Muscle of leg (tissue), 11 donors: Measurements from ENCODE around the gene THRB. TPM values are rescaled to one million over a fixed set of nuclear protein-coding genes. Genes with fewer than 3 reads are reported as not detected.

Experiments
- DNase-seq: peaks from one replicate; pipeline ENCODE4 v3.0.0; 2013
- H3K27ac ChIP-seq: one replicate; pipeline ENCODE4 v1.5.1; 2013; ENCODE audit warnings: mild to moderate bottlenecking, low read length, control low read depth
- H3K27me3 ChIP-seq: one replicate; pipeline ENCODE4 v1.6.1; 2013; ENCODE audit warnings: low read length; ENCODE audit not compliant: control insufficient read depth, insufficient read depth
- H3K36me3 ChIP-seq: one replicate; pipeline ENCODE4 v1.6.1; 2013; ENCODE audit warnings: low read length; ENCODE audit not compliant: control insufficient read depth, insufficient read depth
- H3K4me1 ChIP-seq: one replicate; pipeline ENCODE4 v1.6.1; 2013; ENCODE audit warnings: low read length; ENCODE audit not compliant: control insufficient read depth, insufficient read depth
- H3K4me3 ChIP-seq: one replicate; pipeline ENCODE4 v1.5.1; 2013; ENCODE audit warnings: low read length, control low read depth
- H3K9me3 ChIP-seq: replicated peaks from 2 replicates; pipeline ENCODE4 v1.6.1; 2013; ENCODE audit warnings: low read depth, low read length; ENCODE audit not compliant: control insufficient read depth
- WGBS: methylation state at CpG from one replicate; pipeline ENCODE4 v1.1.5; 2013; ENCODE audit warnings: missing lambda C conversion rate; ENCODE audit not compliant: insufficient coverage; 5-methylcytosine and 5-hydroxymethylcytosine counted together
- polyA plus RNA-seq, 8 donors: library from polyadenylated mRNA; unstranded; fragments of 120-200 nt; gene quantifications; one replicate each; pipeline versions ENCODE4 v1.2.1 to v1.2.3, GENCODE V29; 2013; ENCODE audit warnings: inconsistent platforms in 1 of 8, low replicate concordance in 1 of 8; ENCODE audit not compliant: insufficient read length in 8 of 8, insufficient read depth in 1 of 8
- total RNA-seq: library from RNA; stranded (reverse); fragments of 120-200 nt; gene quantifications from one replicate; pipeline ENCODE4 v1.2.4, GENCODE V29; 2013

Gene THRB
- total and polyA plus RNA-seq, 9 donors = 0.33 to 3.1 (median 1.7) TPM

DNA sequence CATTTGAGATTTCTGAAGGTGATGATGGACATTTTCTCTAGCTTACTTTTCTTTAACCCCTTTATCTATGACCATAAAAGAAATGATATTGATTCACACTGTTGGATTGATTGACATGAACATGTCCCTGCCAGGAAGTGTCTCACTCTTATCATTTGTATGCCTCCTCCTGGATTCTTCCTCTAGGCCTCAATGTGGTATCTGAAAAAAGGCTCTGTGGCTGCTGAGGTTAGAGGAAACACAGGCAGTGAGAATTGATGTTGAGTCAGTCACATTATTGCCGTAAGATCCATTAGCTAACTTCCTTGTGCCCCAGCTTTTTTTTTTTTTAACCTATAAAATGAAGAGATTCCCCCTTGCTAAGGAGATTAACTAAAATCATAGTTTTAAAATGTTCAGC lies 8.0 kb upstream of the THRB start:
- no CpG with 5 or more reads among the region's 1 CpG for WGBS
- no peak for DNase-seq
- no peak overlapping the region for H3K27ac ChIP-seq

GRCh38 chr3:24500806-24501205 lies 6.2 kb upstream of the THRB start:
- DNase-seq = no peak
- H3K27me3 ChIP-seq = peaks cover 7% of the 10 kb centered on the region
- no peak overlapping the region for H3K4me3 ChIP-seq
- H3K27ac ChIP-seq = no peak overlapping the region
- no CpG with 5 or more reads among the region's 1 CpG for WGBS
- no peaks in the 10 kb centered on the region for H3K36me3 ChIP-seq
- H3K9me3 ChIP-seq = no peaks in the 10 kb centered on the region
- H3K4me1 ChIP-seq = no peaks in the 10 kb centered on the region

More for the DNA sequence above, 8.0 kb upstream of the THRB start:
- no peak overlapping the region for H3K4me3 ChIP-seq
- no peaks in the 10 kb centered on the region for H3K36me3 ChIP-seq
- no peaks in the 10 kb centered on the region for H3K27me3 ChIP-seq
- no peaks in the 10 kb centered on the region for H3K4me1 ChIP-seq
- H3K9me3 ChIP-seq = no peaks in the 10 kb centered on the region

DNA sequence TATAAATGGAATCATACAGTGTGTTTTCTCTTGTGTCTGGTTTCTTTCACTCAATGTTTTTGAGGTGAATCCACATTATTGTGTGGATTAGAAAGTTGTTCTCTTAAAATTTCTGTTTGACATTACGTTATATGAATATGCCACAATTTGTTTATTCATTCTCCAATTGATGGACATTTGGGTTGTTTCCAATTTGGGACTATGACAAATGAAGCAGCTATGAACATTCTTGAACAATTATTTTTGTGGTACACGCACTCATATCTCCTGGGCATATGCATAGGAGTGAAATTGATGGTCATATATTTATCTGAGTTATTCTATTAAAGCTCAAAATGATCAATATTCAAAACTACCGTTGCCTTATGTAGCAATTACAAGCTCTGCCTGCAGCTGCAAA lies 5.3 kb upstream of the THRB start:
- DNase-seq = no peak
- no CpG with 5 or more reads among the region's 3 CpGs for WGBS
- H3K4me3 ChIP-seq = no peak overlapping the region
- peaks cover 3% of the 10 kb centered on the region for H3K4me1 ChIP-seq
- no peak overlapping the region for H3K27ac ChIP-seq
- H3K36me3 ChIP-seq = no peaks in the 10 kb centered on the region
- no peaks in the 10 kb centered on the region for H3K9me3 ChIP-seq
- H3K27me3 ChIP-seq = peaks cover 13% of the 10 kb centered on the region

- DNase-seq = no peak
- Histone ChIP-seq H3K4me3 (no peak overlapping the region), H3K27me3 (peaks cover 24% of the 10 kb centered on the region), H3K4me1 (peaks cover 9% of the 10 kb centered on the region), H3K36me3 (no peaks in the 10 kb centered on the region), H3K9me3 (no peaks in the 10 kb centered on the region), H3K27ac (no peak overlapping the region)
- 57% methylated on average over 1 of the region's 2 CpGs for WGBS
Measured at GRCh38 chr3:24498796-24499195, 4.1 kb upstream of the THRB start.

GRCh38 chr3:24498391-24498790 lies 3.7 kb upstream of the THRB start:
- no peak overlapping the region for H3K27ac ChIP-seq

GRCh38 chr3:24497942-24498341 lies 3.3 kb upstream of the THRB start:
- no peak for DNase-seq
- 100% methylated on average over 2 of the region's 2 CpGs for WGBS
- H3K27ac ChIP-seq = no peak overlapping the region
- H3K9me3 ChIP-seq = no peaks in the 10 kb centered on the region
- peaks cover 10% of the 10 kb centered on the region for H3K4me1 ChIP-seq
- H3K4me3 ChIP-seq = no peak overlapping the region
- no peaks in the 10 kb centered on the region for H3K36me3 ChIP-seq
- H3K27me3 ChIP-seq = peaks cover 26% of the 10 kb centered on the region

More at GRCh38 chr3:24498391-24498790, 3.7 kb upstream of the THRB start:
- Histone ChIP-seq H3K9me3 (no peaks in the 10 kb centered on the region), H3K4me3 (no peak overlapping the region), H3K36me3 (no peaks in the 10 kb centered on the region), H3K27me3 (peaks cover 26% of the 10 kb centered on the region), H3K4me1 (peaks cover 10% of the 10 kb centered on the region)
- DNase-seq = no peak
- WGBS = no CpG with 5 or more reads among the region's 2 CpGs

GRCh38 chr3:24496529-24497482 lies 2.2 kb upstream of the THRB start:
- H3K4me3 ChIP-seq = no peak overlapping the region

GRCh38 chr3:24495326-24495994 lies 810 bp upstream of the THRB start:
- H3K4me1 ChIP-seq = peaks cover 10% of the 10 kb centered on the region
- H3K27ac ChIP-seq = no peak overlapping the region
- WGBS = 1% methylated on average over 40 of the region's 63 CpGs
- H3K27me3 ChIP-seq = peaks cover 36% of the 10 kb centered on the region
- H3K4me3 ChIP-seq = peak overlapping the region; percentile 41
- no peaks in the 10 kb centered on the region for H3K36me3 ChIP-seq
- H3K9me3 ChIP-seq = no peaks in the 10 kb centered on the region
- peak; percentile 23 for DNase-seq

More at GRCh38 chr3:24496529-24497482, 2.2 kb upstream of the THRB start:
- Histone ChIP-seq H3K9me3 (no peaks in the 10 kb centered on the region), H3K27ac (no peak overlapping the region), H3K36me3 (no peaks in the 10 kb centered on the region), H3K4me1 (peaks cover 10% of the 10 kb centered on the region), H3K27me3 (peaks cover 33% of the 10 kb centered on the region)
- 59% methylated on average over 6 of the region's 16 CpGs for WGBS
- DNase-seq = peak; percentile 58

DNA sequence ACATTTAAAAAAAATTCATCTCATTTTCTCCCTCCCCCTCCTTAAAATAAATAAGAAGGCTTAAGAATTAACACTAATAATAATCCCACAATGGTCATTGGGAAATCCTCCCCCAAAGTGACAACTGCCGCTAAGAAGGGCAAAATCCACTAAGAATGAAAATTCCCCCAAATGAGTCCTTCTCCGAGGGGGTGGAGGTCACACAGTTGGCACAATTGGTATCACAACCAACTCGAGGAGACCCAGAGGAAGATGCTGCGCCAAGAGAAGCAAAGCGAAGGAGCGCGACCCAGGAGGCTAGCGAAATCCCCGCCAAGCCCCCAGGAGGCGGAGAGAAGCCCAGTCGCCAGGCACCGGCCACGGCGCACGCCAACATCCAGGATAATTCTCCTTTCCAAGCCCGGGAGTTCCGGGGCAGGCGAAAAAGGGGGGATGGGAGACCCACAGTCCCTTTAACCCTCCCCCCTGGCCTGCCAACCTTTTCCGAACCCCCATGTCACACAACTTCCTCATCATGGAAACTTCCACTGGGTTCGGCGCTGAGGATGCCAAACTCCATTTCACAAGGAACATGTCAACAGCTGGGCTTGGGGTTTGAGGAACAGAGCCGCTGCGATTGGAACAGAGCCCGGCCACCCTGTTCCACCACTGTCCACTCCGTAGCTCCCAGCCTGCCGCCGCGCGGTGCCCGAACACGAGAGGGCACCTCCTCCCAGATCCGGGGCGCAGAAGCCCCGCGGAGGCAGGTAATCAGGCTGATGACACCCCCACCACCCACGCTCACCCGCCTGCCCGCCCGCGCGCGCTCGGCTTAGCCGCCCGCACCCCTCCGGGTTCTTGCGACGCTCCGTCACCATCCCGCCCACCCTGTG lies 668 bp downstream of the THRB start:
- DNase-seq = peak; percentile 77
- peaks cover 36% of the 10 kb centered on the region for H3K27me3 ChIP-seq
- H3K27ac ChIP-seq = no peak overlapping the region
- no peaks in the 10 kb centered on the region for H3K9me3 ChIP-seq
- peak overlapping the region; percentile 65 for H3K4me3 ChIP-seq
- WGBS = under 1% methylated on average over 48 of the region's 50 CpGs
- peaks cover 10% of the 10 kb centered on the region for H3K4me1 ChIP-seq
- no peaks in the 10 kb centered on the region for H3K36me3 ChIP-seq
